SK-N-SH (cell line): Measurements from ENCODE around the gene SCAF11.

Experiments used
- CHD2 ChIP-seq: fragments of 150-350 bp; IDR thresholded peaks from 2 replicates; pipeline ENCODE4 v1.6.1; 2018; ENCODE audit warnings: low read length; ENCODE audit not compliant: partially characterized antibody
- EP300 ChIP-seq, 2 experiments: IDR thresholded peaks; 2 replicates each; pipeline versions ENCODE4 v1.4.0 to v1.6.1; 2012; ENCODE audit warnings: borderline replicate concordance in 1 of 2, low read depth in 1 of 2, low read length in 1 of 2
- EZH2phosphoT487 ChIP-seq: fragments of 200-600 bp; sonication (generic); IDR thresholded peaks from 2 replicates; pipeline ENCODE4 v1.6.1; 2017; ENCODE audit warnings: low read depth, mixed run types, mild to moderate bottlenecking, antibody characterized with exemption, moderate library complexity, borderline replicate concordance
- GABPA ChIP-seq: IDR thresholded peaks from 2 replicates; pipeline ENCODE4 v1.4.0; 2012; ENCODE audit warnings: low read depth, mild to moderate bottlenecking
- RAD21 ChIP-seq: IDR thresholded peaks from 2 replicates; pipeline ENCODE4 v1.6.1; 2012; ENCODE audit warnings: mild to moderate bottlenecking, low read length
- REST ChIP-seq: IDR thresholded peaks from 2 replicates; pipeline ENCODE4 v1.6.1; 2012; ENCODE audit warnings: mild to moderate bottlenecking, low read depth, low read length, moderate library complexity
- YY1 ChIP-seq: IDR thresholded peaks from 2 replicates; pipeline ENCODE4 v1.4.0; 2012; ENCODE audit warnings: low read depth, mild to moderate bottlenecking
- TF ChIP-seq, protein P1 (sequence below): fragments of 200-600 bp; sonication (generic); IDR thresholded peaks from 2 replicates; pipeline ENCODE4 v1.6.1; 2017; ENCODE audit warnings: antibody characterized with exemption, mild to moderate bottlenecking, moderate library complexity

DNA sequence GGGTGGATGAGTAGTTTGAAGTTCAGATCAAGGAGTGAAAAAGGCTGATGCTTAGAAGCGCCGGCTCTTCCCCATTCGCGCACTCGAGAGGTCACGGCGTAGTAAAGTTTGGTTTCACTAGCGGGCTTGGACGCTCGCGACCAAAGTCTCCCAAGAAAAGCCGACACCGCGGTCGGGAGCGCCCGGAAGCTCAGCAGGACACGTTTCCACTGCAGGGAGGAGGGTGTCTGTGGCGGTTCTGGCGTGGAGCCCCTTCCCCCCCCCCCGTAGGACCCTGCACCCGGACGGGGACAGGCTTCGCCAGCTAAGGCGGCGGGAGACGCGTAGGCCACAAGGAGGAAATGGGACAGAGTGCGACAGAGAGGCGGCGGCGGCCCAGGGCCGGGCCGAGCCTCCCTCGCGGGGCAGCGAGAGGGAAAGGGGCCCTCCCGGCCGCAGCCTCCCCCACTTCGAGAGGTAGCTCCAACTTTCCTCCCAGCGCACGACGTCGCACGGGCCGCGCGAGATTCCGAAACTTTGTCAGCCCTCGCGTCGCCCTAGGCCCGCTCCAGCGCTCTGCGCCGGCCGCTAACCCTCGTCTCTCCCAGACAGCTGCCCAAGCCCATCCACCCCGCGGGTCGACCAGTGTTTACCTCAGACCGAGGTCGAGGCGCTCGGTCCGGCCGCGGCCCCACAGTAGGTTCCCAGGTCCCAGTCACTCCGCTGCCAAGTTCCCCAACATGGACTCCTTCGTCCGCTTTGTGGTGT is 480 bp downstream of the SCAF11 start:
- no peak for TF ChIP-seq EP300 (IDR thresholded peaks at IDR 0.05; ENCODE audit: borderline replicate concordance in 1 of 2, low read depth in 1 of 2, low read length in 1 of 2)
- no peak for TF ChIP-seq GABPA
- no peak for TF ChIP-seq REST
- TF ChIP-seq, protein P1, sequence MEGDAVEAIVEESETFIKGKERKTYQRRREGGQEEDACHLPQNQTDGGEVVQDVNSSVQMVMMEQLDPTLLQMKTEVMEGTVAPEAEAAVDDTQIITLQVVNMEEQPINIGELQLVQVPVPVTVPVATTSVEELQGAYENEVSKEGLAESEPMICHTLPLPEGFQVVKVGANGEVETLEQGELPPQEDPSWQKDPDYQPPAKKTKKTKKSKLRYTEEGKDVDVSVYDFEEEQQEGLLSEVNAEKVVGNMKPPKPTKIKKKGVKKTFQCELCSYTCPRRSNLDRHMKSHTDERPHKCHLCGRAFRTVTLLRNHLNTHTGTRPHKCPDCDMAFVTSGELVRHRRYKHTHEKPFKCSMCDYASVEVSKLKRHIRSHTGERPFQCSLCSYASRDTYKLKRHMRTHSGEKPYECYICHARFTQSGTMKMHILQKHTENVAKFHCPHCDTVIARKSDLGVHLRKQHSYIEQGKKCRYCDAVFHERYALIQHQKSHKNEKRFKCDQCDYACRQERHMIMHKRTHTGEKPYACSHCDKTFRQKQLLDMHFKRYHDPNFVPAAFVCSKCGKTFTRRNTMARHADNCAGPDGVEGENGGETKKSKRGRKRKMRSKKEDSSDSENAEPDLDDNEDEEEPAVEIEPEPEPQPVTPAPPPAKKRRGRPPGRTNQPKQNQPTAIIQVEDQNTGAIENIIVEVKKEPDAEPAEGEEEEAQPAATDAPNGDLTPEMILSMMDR, result no peak
- no peak for TF ChIP-seq CHD2
- no peak for TF ChIP-seq EZH2phosphoT487
- TF ChIP-seq RAD21, result no peak
- peak; percentile 63; the same call in 1 of the 2 replicates for TF ChIP-seq YY1
